HK-2 (cell line): ENCODE data around the gene ZKSCAN2.

ENCODE experiments used
- DNase-seq: peaks from one replicate; pipeline ENCODE4 v3.0.0-alpha.2; 2018; ENCODE audit not compliant: unreplicated experiment

Gene ZKSCAN2

GRCh38 chr16:25223964-25224363 lies 33.7 kb downstream of the ZKSCAN2 start:
- no peak for DNase-seq

- DNase-seq, result no peak
Observed at GRCh38 chr16:25222959-25223358, 34.7 kb downstream of the ZKSCAN2 start.

GRCh38 chr16:25219070-25219737 lies 38.4 kb downstream of the ZKSCAN2 start:
- DNase-seq, result no peak

- DNase-seq, result no peak
Observed at GRCh38 chr16:25217921-25218320, 39.7 kb downstream of the ZKSCAN2 start.

GRCh38 chr16:25217112-25217511 lies 40.5 kb downstream of the ZKSCAN2 start:
- no peak for DNase-seq

- DNase-seq, result no peak
Observed at GRCh38 chr16:25213709-25214397, 43.8 kb downstream of the ZKSCAN2 start.

GRCh38 chr16:25212636-25213035 lies 45.0 kb downstream of the ZKSCAN2 start:
- no peak for DNase-seq

- DNase-seq, result peak; percentile 46
Observed at GRCh38 chr16:25210758-25211157, 46.9 kb downstream of the ZKSCAN2 start.

GRCh38 chr16:25199457-25199856 lies 58.2 kb downstream of the ZKSCAN2 start:
- DNase-seq, result no peak

GRCh38 chr16:25198021-25198420 lies 59.6 kb downstream of the ZKSCAN2 start:
- DNase-seq, result no peak

GRCh38 chr16:25194273-25194878 lies 63.3 kb downstream of the ZKSCAN2 start:
- DNase-seq, result no peak

GRCh38 chr16:25192096-25192495 lies 65.5 kb downstream of the ZKSCAN2 start:
- DNase-seq, result no peak

GRCh38 chr16:25189305-25189704 lies 68.3 kb downstream of the ZKSCAN2 start:
- DNase-seq, result no peak

GRCh38 chr16:25187491-25187795 lies 70.2 kb downstream of the ZKSCAN2 start:
- DNase-seq, result no peak
